ENCODE results near the gene FUCA1.
A peak's percentile ranks its signal among the peaks of the same experiment; 100 is the strongest.
"Not testable (repeated sequence)": the region's sequence is repeated elsewhere in the genome, so short reads cannot be mapped to it uniquely, and the experiment has no call there.

Gene FUCA1

GRCh38 chr1:23906731-23907130 is 38.6 kb upstream of the FUCA1 start:
- H3K9me3 Mint-ChIP-seq, result peaks cover 7% of the 10 kb centered on the region
- H3K27ac Mint-ChIP-seq, result no peak overlapping the region
- H3K4me1 Mint-ChIP-seq, result peaks cover 32% of the 10 kb centered on the region
- H3K36me3 Mint-ChIP-seq (ENCODE audit: low read depth), result no peaks in the 10 kb centered on the region
- DNase-seq, result no peak
- TF ChIP-seq CTCF (IDR thresholded peaks at IDR 0.05), result no peak
- peaks cover 59% of the 10 kb centered on the region for H3K27me3 Mint-ChIP-seq (ENCODE audit: low read depth, poor library complexity)
- H3K4me3 Mint-ChIP-seq, result no peak overlapping the region

- Mint-ChIP-seq H3K9me3 (peaks cover 13% of the 10 kb centered on the region), H3K4me1 (peaks cover 25% of the 10 kb centered on the region), H3K4me3 (no peak overlapping the region), H3K27ac (no peak overlapping the region), H3K27me3 (ENCODE audit: low read depth, poor library complexity) (peaks cover 67% of the 10 kb centered on the region), H3K36me3 (ENCODE audit: low read depth) (no peaks in the 10 kb centered on the region)
- DNase-seq, result no peak
- TF ChIP-seq CTCF (IDR thresholded peaks at IDR 0.05), result no peak
Measured at GRCh38 chr1:23905461-23906025, 37.5 kb upstream of the FUCA1 start.

GRCh38 chr1:23904748-23905357 is 36.8 kb upstream of the FUCA1 start:
- no peak for DNase-seq
- Mint-ChIP-seq H3K4me3 (peak overlapping the region; percentile 20), H3K9me3 (peaks cover 13% of the 10 kb centered on the region), H3K27me3 (ENCODE audit: low read depth, poor library complexity) (peaks cover 74% of the 10 kb centered on the region), H3K4me1 (peaks cover 24% of the 10 kb centered on the region), H3K27ac (no peak overlapping the region), H3K36me3 (ENCODE audit: low read depth) (no peaks in the 10 kb centered on the region)
- no peak for TF ChIP-seq CTCF (IDR thresholded peaks at IDR 0.05)

- Mint-ChIP-seq H3K9me3 (peaks cover 13% of the 10 kb centered on the region), H3K27ac (no peak overlapping the region), H3K27me3 (ENCODE audit: low read depth, poor library complexity) (peaks cover 84% of the 10 kb centered on the region), H3K36me3 (ENCODE audit: low read depth) (no peaks in the 10 kb centered on the region), H3K4me1 (peaks cover 14% of the 10 kb centered on the region), H3K4me3 (peak overlapping the region; percentile 25)
- no peak for DNase-seq
- no peak for TF ChIP-seq CTCF (IDR thresholded peaks at IDR 0.05)
Measured at GRCh38 chr1:23903754-23904153, 35.7 kb upstream of the FUCA1 start.

- peaks cover 93% of the 10 kb centered on the region for H3K27me3 Mint-ChIP-seq (ENCODE audit: low read depth, poor library complexity)
- peaks cover 10% of the 10 kb centered on the region for H3K4me1 Mint-ChIP-seq
- DNase-seq, result peak; percentile 66
- peak overlapping the region; percentile 52 for H3K4me3 Mint-ChIP-seq
- H3K27ac Mint-ChIP-seq, result no peak overlapping the region
- H3K9me3 Mint-ChIP-seq, result peaks cover 13% of the 10 kb centered on the region
- H3K36me3 Mint-ChIP-seq (ENCODE audit: low read depth), result no peaks in the 10 kb centered on the region
- no peak for TF ChIP-seq CTCF (IDR thresholded peaks at IDR 0.05)
Measured at GRCh38 chr1:23902321-23903278, 34.5 kb upstream of the FUCA1 start.

- Mint-ChIP-seq H3K9me3 (peaks cover 13% of the 10 kb centered on the region), H3K27me3 (ENCODE audit: low read depth, poor library complexity) (peaks cover 82% of the 10 kb centered on the region)
- H3K36me3 Mint-ChIP-seq (ENCODE audit: low read depth); H3K4me1 Mint-ChIP-seq; DNase-seq; H3K4me3 Mint-ChIP-seq; H3K27ac Mint-ChIP-seq: not testable (repeated sequence)
Measured at GRCh38 chr1:23900017-23900416, 31.9 kb upstream of the FUCA1 start.
